Fibroblast of pulmonary artery (primary cell): Measurements from ENCODE around the gene FERD3L.
"Not testable (repeated sequence)": the region's sequence is repeated elsewhere in the genome, so short reads cannot be mapped to it uniquely, and the experiment has no call there.

ENCODE experiments used
- DNase-seq: peaks from one replicate; pipeline ENCODE4 v3.0.0-alpha.2; 2010; ENCODE audit warnings: low read depth
- H3K4me3 ChIP-seq: replicated peaks from 2 replicates; pipeline ENCODE4 v1.5.1; 2011; ENCODE audit warnings: low read depth, mild to moderate bottlenecking, control low read depth, low read length, moderate library complexity
- CTCF ChIP-seq: IDR thresholded peaks from 2 replicates; pipeline ENCODE4 v1.5.1; 2011; ENCODE audit warnings: mild to moderate bottlenecking, control low read depth, low read length, inconsistent platforms; ENCODE audit errors: missing control alignments

FERD3L gene, protein sequence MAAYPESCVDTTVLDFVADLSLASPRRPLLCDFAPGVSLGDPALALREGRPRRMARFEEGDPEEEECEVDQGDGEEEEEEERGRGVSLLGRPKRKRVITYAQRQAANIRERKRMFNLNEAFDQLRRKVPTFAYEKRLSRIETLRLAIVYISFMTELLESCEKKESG

GRCh38 chr7:19144661-19145433, at the start of gene FERD3L:
Gene FERD3L (minus strand): TSS chr7:19145421. CDS start chr7:19145362, 59 bp downstream.
- TF ChIP-seq CTCF: no peak
- no peak within 1 kb of the TSS for H3K4me3 ChIP-seq
- no peak for DNase-seq

GRCh38 chr7:19194417-19194816, 49.2 kb upstream of the FERD3L start:
- H3K4me3 ChIP-seq: peak overlapping the region; percentile 2
- not testable (repeated sequence) for DNase-seq

- no peak overlapping the region for H3K4me3 ChIP-seq
- no peak for TF ChIP-seq CTCF
- DNase-seq: no peak
Measured at GRCh38 chr7:19181634-19182033, 36.4 kb upstream of the FERD3L start.

- DNase-seq: no peak
- H3K4me3 ChIP-seq: no peak overlapping the region
- TF ChIP-seq CTCF: no peak
Measured at GRCh38 chr7:19178595-19178994, 33.4 kb upstream of the FERD3L start.

DNA sequence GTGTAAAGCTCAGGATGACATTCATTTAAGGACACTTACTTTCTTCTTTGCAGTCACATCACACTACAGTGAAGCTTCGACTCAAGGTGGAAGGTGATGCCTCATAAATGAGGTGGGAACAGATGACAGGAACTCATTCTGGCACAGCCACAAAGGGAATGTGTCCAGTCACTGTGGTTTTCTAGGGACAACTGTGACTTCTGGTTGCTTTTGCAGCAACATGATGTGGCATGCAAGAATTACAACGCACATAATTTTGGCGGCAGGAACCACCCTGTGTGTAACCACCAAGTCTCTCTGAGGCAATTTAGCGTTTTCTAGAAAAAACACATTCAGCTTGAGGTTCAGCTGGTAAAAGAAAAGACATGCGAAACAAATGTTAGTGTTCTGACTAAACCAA, 32.0 kb upstream of the FERD3L start:
- no peak for DNase-seq
- no peak overlapping the region for H3K4me3 ChIP-seq
- TF ChIP-seq CTCF: no peak

GRCh38 chr7:19175241-19175640, 30.0 kb upstream of the FERD3L start:
- DNase-seq: no peak
- H3K4me3 ChIP-seq: no peak overlapping the region
- no peak for TF ChIP-seq CTCF

- peak; percentile 14 for DNase-seq
- TF ChIP-seq CTCF: no peak
- H3K4me3 ChIP-seq: no peak overlapping the region
Measured at GRCh38 chr7:19161671-19162070, 16.4 kb upstream of the FERD3L start.
